GM12865 (cell line): ENCODE measurements around the gene CELF4.

Experiments used
- DNase-seq: peaks from one replicate; pipeline ENCODE4 v3.0.0; 2010; ENCODE audit warnings: low read depth
- H3K4me3 ChIP-seq: 2 replicates; pipeline ENCODE4 v1.5.1; 2011; ENCODE audit warnings: mild to moderate bottlenecking, low read depth, low read length, control low read depth
- TF ChIP-seq, protein P1 (sequence below): IDR thresholded peaks from 2 replicates; pipeline ENCODE4 v1.5.1; 2011; ENCODE audit warnings: low read length, control low read depth, low read depth, inconsistent platforms; ENCODE audit not compliant: insufficient read depth; ENCODE audit errors: missing control alignments

CELF4 gene

DNA sequence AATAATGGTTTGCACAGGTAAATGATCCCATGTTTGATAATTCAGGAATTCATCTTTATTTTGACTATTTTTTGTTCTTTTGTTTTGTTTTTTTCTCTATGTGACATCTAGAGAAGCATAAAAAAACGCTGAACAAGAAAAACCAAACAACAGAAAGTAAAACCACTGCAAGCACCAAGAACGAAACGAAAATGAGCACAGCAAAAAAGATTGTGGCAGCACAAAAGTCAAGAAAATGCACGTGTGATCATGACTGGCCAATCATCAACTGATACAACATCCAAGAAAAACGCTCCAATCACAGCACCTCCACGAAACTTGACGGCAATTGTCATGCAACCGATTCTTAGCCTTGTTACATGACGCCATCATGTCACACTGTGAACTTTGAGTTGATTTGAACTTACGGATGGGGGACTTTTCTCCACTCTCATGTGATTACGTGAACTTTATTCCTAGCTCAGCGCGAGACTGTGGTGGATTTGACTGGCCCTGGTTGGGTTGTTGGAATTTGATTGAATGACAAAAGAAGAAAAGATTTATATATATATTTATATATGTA is 318.7 kb downstream of the CELF4 start:
- H3K4me3 ChIP-seq, result no peak overlapping the region
- TF ChIP-seq, protein P1, sequence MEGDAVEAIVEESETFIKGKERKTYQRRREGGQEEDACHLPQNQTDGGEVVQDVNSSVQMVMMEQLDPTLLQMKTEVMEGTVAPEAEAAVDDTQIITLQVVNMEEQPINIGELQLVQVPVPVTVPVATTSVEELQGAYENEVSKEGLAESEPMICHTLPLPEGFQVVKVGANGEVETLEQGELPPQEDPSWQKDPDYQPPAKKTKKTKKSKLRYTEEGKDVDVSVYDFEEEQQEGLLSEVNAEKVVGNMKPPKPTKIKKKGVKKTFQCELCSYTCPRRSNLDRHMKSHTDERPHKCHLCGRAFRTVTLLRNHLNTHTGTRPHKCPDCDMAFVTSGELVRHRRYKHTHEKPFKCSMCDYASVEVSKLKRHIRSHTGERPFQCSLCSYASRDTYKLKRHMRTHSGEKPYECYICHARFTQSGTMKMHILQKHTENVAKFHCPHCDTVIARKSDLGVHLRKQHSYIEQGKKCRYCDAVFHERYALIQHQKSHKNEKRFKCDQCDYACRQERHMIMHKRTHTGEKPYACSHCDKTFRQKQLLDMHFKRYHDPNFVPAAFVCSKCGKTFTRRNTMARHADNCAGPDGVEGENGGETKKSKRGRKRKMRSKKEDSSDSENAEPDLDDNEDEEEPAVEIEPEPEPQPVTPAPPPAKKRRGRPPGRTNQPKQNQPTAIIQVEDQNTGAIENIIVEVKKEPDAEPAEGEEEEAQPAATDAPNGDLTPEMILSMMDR, result no peak
- peak; percentile 12 for DNase-seq

DNA sequence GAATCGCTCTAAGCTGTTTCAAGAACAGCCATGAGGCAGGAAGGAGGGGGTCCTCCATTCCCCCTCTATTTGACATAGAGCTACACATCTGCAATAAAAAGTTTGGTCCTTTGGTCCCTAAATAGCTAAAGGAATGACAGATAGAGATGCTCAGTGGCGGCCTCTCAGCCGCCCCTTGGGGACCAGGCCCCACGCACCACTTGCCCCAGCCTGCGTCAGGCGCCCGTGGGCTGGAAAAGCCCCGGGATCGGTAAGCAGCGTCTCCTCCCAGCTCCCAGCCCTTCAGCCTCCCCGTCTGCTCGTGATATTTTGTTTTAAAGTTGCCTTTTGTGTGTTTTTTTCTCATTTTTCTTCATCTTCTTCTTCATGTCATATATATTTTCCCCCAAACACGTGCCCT is 321.0 kb downstream of the CELF4 start:
- no peak for DNase-seq
- TF ChIP-seq, protein P1, result no peak
- H3K4me3 ChIP-seq, result no peak overlapping the region

DNA sequence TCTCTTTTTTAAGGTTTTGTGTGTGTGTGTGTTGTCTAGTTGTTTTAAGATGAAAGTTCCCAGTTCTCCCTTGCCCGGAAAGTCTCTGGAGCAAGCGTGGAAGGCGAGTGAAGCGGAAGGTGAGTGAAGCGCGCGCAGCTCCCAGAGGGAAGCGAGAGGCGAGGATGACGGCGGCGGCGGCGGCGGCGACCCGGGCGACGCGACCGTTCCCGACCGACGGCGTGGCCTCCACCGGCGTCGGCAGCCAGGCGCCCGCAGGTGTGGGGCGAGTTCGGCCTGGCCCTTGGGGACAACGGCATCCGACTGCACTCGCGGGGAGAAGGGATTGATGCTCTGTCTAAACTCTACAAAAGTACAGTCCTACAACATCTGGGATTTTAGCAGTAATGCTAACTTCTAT is 321.9 kb downstream of the CELF4 start:
- TF ChIP-seq, protein P1, result no peak
- H3K4me3 ChIP-seq, result no peak overlapping the region
- DNase-seq, result no peak

DNA sequence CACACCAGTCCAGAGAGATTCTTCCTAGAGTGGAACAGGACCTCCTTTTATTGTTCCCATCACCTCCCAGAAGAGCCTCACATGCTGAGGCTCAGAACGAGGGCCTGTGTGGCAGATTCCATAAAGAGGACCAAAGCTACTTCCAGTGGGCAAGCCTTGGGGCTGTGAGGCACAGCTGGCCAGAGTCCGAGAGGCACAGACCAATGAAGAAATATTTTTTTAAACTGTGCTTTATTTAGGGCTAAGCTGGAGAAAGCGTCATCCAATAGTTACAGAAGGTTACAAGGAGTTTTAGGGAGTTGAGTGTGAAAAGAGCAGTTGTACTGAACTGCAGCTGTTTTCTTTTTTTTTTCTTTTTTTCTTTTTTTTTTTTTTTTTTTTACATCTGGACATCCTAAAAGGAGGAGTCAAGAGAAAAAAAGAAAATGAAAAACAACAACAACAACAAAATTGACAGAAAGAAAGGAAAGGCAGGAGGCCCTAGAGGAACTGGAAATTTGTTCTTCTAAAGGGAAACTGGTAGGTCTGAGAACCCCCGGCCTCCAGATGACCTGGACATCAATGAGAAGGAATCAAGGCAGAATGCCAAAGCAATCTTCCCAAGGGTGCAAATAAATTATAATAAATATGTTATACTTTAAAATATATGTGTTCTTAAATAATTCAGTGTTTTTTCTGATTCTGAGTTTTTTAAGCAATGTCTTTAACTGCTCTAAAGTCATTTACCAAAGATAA is 322.6 kb downstream of the CELF4 start:
- no peak overlapping the region for H3K4me3 ChIP-seq
- TF ChIP-seq, protein P1, result no peak
- DNase-seq, result no peak

DNA sequence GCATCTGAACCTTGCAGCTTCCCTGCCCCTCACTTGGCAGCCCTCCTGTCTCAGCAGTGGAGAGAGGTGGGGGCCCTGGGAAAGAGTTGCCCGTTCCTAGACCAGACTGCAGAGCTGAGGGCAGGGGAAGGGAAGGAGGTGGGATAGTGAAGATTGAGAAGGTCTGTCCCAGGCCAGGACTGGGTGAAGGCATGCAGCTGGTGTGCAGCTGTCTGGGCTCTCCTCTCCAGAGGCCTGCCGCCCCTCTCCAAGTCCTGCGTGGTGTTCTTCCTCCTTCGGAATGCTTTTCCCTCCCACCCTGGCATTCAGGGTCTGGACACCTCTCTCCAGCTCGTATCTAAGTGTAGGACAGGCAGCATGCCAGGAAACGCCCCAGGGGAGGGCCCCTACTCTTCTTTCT is 323.5 kb downstream of the CELF4 start:
- DNase-seq, result no peak

DNA sequence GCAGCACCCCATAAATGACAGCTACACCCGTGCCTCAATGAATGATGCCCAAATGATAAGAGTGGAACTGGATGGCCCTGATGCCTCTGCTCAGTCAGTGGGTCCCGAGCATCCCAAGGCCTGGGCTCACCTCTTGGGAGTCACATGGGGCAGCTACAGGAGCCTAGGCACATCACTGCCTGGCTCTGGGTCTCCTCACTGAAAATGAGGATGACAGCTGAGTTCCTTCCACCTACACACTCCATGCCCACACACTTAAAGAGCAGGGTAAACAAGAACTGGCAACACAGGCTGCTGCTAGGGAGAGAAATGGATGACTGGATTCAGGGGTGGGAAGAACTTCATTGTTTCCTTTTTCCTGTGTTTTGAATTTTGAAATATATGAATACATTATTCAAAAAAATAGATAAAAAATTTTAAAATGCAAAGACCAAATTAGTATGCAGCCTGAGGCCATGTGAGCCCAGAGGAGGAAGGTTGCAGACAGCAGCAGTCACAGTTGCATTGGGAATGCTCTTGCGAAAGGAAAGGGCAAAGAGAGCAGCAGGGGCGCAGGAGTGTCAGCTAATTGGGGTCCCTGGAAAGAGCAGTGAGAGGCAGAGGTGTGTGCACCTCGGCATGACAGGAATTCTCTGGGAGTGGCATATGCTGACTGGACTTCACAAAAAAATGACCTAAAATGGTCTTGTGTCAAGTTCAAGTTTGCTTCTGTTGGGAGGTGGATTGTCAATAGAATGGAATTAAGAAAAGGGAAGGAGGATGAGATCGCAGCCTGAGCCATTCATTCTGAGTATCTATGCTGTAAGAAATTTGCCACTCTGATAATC is 327.1 kb downstream of the CELF4 start:
- TF ChIP-seq, protein P1, result no peak

More for the DNA sequence above, 323.5 kb downstream of the CELF4 start:
- H3K4me3 ChIP-seq, result no peak overlapping the region
- TF ChIP-seq, protein P1, result no peak

More for the DNA sequence above, 327.1 kb downstream of the CELF4 start:
- no peak overlapping the region for H3K4me3 ChIP-seq
- no peak for DNase-seq
